Prostate gland (tissue), 2 donors: ENCODE measurements around the gene HAL. TPM values are rescaled to one million over a fixed set of nuclear protein-coding genes. Genes with fewer than 3 reads are reported as not detected.

Experiments used
- DNase-seq: peaks from one replicate; pipeline ENCODE4 v3.0.0-alpha.2; 2019; ENCODE audit warnings: low spot score
- H3K27ac ChIP-seq, 2 donors: fragments of 200-600 bp; sonication (generic); 2 replicates each; pipeline ENCODE4 v1.5.1; 2017 to 2019
- H3K27me3 ChIP-seq: fragments of 200-600 bp; sonication (generic); replicated peaks from 2 replicates; pipeline ENCODE4 v1.5.1; 2019; ENCODE audit not compliant: insufficient read depth
- H3K36me3 ChIP-seq, 2 donors: fragments of 200-600 bp; sonication (generic); 1 replicate in 1 of 2; 2 replicates in 1 of 2; pipeline versions ENCODE4 v1.5.1 to v1.8.1; 2017 to 2019
- H3K4me1 ChIP-seq: fragments of 200-600 bp; sonication (generic); replicated peaks from 2 replicates; pipeline ENCODE4 v1.5.1; 2019
- H3K4me3 ChIP-seq, 2 donors: fragments of 200-600 bp; sonication (generic); 2 replicates each; pipeline ENCODE4 v1.5.1; 2017 to 2019
- H3K9me3 ChIP-seq: fragments of 200-600 bp; sonication (generic); 2 replicates; pipeline ENCODE4 v1.5.1; 2017
- POLR2A ChIP-seq: fragments of 450-650 bp; IDR thresholded peaks from one replicate; pipeline ENCODE4 v1.6.1; 2016; ENCODE audit warnings: antibody characterized with exemption, mild to moderate bottlenecking
- POLR2AphosphoS5 ChIP-seq: sonication (generic); formaldehyde crosslinking; IDR thresholded peaks from one replicate; pipeline ENCODE4 v1.6.1; 2017; ENCODE audit warnings: antibody characterized with exemption
- WGBS: methylation state at CpG from one replicate; pipeline ENCODE4 v1.1.5; 2018; 5-methylcytosine and 5-hydroxymethylcytosine counted together
- intact Hi-C: fragments of 100-400 bp; cut with DNase I; formaldehyde crosslinking; loops from one replicate; pipeline ENCODE4 v1.14.2; 2022
- total RNA-seq, 2 donors: library from RNA; depleted of rRNA; stranded (reverse); fragments of >200 nt; gene quantifications; one replicate each; pipeline ENCODE4 v1.1.0, GENCODE V29; 2016
- TF ChIP-seq, protein P1 (sequence below), 4 experiments: fragments of 200-600 bp in 2 of 4; fragments of 450-650 bp in 2 of 4; sonication (generic) in 2 of 4; IDR thresholded peaks; 1 replicate in 3 of 4; 2 replicates in 1 of 4; pipeline ENCODE4 v1.5.1; 2016 to 2019; ENCODE audit warnings: antibody characterized with exemption in 4 of 4, mild to moderate bottlenecking in 2 of 4, moderate library complexity in 2 of 4

HAL gene, protein sequence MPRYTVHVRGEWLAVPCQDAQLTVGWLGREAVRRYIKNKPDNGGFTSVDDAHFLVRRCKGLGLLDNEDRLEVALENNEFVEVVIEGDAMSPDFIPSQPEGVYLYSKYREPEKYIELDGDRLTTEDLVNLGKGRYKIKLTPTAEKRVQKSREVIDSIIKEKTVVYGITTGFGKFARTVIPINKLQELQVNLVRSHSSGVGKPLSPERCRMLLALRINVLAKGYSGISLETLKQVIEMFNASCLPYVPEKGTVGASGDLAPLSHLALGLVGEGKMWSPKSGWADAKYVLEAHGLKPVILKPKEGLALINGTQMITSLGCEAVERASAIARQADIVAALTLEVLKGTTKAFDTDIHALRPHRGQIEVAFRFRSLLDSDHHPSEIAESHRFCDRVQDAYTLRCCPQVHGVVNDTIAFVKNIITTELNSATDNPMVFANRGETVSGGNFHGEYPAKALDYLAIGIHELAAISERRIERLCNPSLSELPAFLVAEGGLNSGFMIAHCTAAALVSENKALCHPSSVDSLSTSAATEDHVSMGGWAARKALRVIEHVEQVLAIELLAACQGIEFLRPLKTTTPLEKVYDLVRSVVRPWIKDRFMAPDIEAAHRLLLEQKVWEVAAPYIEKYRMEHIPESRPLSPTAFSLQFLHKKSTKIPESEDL
- under 1 TPM in 1 of 2 donors, not detected in 1; 0.27 TPM for total RNA-seq

DNA sequence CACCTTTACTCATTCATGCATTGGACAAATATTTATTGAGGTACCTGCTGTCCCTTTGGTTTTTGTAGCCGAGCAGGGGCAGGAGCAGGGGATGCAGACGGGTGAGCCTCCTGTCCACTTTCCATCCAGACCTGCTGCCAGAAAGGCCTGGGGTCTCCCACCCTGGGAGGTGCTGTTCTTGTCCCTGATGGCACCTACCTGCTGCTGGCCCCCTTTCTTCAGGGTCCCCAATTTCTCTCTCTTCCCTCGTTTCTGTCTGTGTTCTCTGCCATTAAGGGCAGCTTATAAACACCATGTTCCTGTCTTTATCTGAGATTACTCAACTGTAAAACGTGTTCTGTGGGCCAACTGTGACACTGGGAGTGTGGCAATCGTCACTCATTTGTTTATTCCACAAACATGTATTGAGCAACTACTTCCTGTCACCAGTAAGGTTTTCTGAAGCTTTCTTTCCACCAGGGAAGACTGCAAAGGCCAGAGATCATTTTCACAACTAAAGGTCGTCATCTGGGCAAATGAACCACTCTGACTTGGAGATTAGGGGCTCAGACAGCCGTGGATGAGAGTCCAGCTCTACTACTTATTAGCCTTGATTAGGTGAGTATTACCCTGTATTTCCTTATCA lies at the start of gene HAL:
Gene HAL, minus strand, starts transcription at position 311 of the 625 bp plus-strand sequence. CDS start 434 bp downstream, outside the sequence.
- WGBS: 60% methylated on average over 7 of the region's 7 CpGs
- Histone ChIP-seq H3K27me3 (no peaks in the 10 kb centered on the region), H3K27ac (no peak within 1 kb of the TSS), H3K9me3 (no peaks in the 10 kb centered on the region), H3K4me1 (no peaks in the 10 kb centered on the region), H3K36me3 (no peaks in the 10 kb centered on the region), H3K4me3 (no peak within 1 kb of the TSS)
- intact Hi-C loops: loop anchor here (10.0 kb wide), 1 partner anchor 181 kb away; no protein-coding TSS in a partner anchor
- no peak for DNase-seq
- TF ChIP-seq POLR2A (no peak), POLR2AphosphoS5 (no peak)
- TF ChIP-seq, protein P1, sequence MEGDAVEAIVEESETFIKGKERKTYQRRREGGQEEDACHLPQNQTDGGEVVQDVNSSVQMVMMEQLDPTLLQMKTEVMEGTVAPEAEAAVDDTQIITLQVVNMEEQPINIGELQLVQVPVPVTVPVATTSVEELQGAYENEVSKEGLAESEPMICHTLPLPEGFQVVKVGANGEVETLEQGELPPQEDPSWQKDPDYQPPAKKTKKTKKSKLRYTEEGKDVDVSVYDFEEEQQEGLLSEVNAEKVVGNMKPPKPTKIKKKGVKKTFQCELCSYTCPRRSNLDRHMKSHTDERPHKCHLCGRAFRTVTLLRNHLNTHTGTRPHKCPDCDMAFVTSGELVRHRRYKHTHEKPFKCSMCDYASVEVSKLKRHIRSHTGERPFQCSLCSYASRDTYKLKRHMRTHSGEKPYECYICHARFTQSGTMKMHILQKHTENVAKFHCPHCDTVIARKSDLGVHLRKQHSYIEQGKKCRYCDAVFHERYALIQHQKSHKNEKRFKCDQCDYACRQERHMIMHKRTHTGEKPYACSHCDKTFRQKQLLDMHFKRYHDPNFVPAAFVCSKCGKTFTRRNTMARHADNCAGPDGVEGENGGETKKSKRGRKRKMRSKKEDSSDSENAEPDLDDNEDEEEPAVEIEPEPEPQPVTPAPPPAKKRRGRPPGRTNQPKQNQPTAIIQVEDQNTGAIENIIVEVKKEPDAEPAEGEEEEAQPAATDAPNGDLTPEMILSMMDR (IDR thresholded peaks at IDR 0.05): no peak

- intact Hi-C loops: no loop called here
- WGBS: 81% methylated on average over 7 of the region's 7 CpGs
- no peak overlapping the region for H3K4me3 ChIP-seq
- no peaks in the 10 kb centered on the region for H3K27me3 ChIP-seq
- H3K27ac ChIP-seq: no peak overlapping the region
- H3K4me1 ChIP-seq: no peaks in the 10 kb centered on the region
- H3K9me3 ChIP-seq: no peaks in the 10 kb centered on the region
- H3K36me3 ChIP-seq: no peaks in the 10 kb centered on the region
- no peak for DNase-seq
- TF ChIP-seq POLR2A: no peak
These were observed 49.4 kb upstream of the HAL start for GRCh38 chr12:96045566-96045965.

DNA sequence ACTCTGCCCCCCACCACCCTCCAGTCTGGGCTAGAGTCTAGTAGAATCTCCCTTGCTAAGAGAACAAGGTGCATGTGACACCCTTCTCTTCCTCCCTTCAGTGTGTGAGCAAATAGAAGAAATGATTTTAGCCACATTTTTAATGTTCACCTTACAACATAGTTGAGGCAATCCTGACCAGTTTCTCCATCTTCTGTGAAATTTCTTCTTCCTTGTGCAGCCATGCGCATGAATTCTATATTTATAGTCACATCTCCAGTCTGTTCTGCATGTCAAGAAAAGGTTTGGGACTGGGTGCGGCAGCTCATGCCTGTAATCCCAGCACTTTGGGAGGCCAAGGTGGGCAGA lies 48.8 kb upstream of the HAL start:
- Histone ChIP-seq H3K4me1 (no peaks in the 10 kb centered on the region), H3K4me3 (no peak overlapping the region), H3K27me3 (no peaks in the 10 kb centered on the region), H3K36me3 (no peaks in the 10 kb centered on the region), H3K27ac (no peak overlapping the region), H3K9me3 (no peaks in the 10 kb centered on the region)
- DNase-seq: no peak
- TF ChIP-seq POLR2A (no peak), POLR2AphosphoS5 (no peak)
- TF ChIP-seq, protein P1 (IDR thresholded peaks at IDR 0.05): no peak
- intact Hi-C loops: no loop called here
- 91% methylated on average over 2 of the region's 2 CpGs for WGBS

- no peak overlapping the region for H3K27ac ChIP-seq
These were observed 48.1 kb upstream of the HAL start for GRCh38 chr12:96044017-96044942.

More at GRCh38 chr12:96044017-96044942, 48.1 kb upstream of the HAL start:
- no peak for DNase-seq
- Histone ChIP-seq H3K9me3 (no peaks in the 10 kb centered on the region), H3K27me3 (no peaks in the 10 kb centered on the region), H3K4me1 (no peaks in the 10 kb centered on the region), H3K4me3 (no peak overlapping the region), H3K36me3 (no peaks in the 10 kb centered on the region)
- intact Hi-C loops: no loop called here
- 74% methylated on average over 10 of the region's 10 CpGs for WGBS
- TF ChIP-seq POLR2A: no peak
- TF ChIP-seq, protein P1 (IDR thresholded peaks at IDR 0.05): no peak
